H1 (cell line): ENCODE data around the gene CTTNBP2. TPM values are rescaled to one million over a fixed set of nuclear protein-coding genes. Genes with fewer than 3 reads are reported as not detected.
A peak's percentile ranks its signal among the peaks of the same experiment; 100 is the strongest.

Experiments
- CREB1 ChIP-seq: IDR thresholded peaks from 2 replicates; pipeline ENCODE4 v1.6.1; 2012; ENCODE audit warnings: inconsistent platforms
- EGR1 ChIP-seq: IDR thresholded peaks from 2 replicates; pipeline ENCODE4 v1.6.1; 2011; ENCODE audit warnings: low read depth, low read length, borderline replicate concordance
- MAFK ChIP-seq: IDR thresholded peaks from 2 replicates; pipeline ENCODE4 v1.6.1; 2012; ENCODE audit warnings: low read depth, mild to moderate bottlenecking, improper control_type of control experiment, low read length
- POLR2A ChIP-seq, 2 experiments: IDR thresholded peaks; 1 replicate in 1 of 2; 2 replicates in 1 of 2; pipeline ENCODE4 v1.6.1; 2011; ENCODE audit warnings: low read depth in 2 of 2, low read length in 2 of 2, mild to moderate bottlenecking in 2 of 2; ENCODE audit errors: control extremely low read depth in 1 of 2
- RAD21 ChIP-seq, 2 experiments: IDR thresholded peaks in 1 of 2; conservative IDR thresholded peaks in 1 of 2; 2 replicates each; pipeline ENCODE4 v1.6.1; 2011; ENCODE audit warnings: low read depth in 2 of 2, low read length in 2 of 2, improper control_type of control experiment in 1 of 2, inconsistent platforms in 1 of 2, mild to moderate bottlenecking in 1 of 2, moderate library complexity in 1 of 2
- polyA plus RNA-seq, 7 experiments: library from polyadenylated mRNA; depleted of rRNA in 3 of 7; stranded (reverse) in 5 of 7; unstranded in 2 of 7; fragments of >200 nt in 5 of 7; fragments of 200-250 nt in 2 of 7; gene quantifications; 1 replicate in 5 of 7; 2 replicates in 1 of 7; 4 replicates in 1 of 7; pipeline versions ENCODE4 v1.2.1 to v1.2.3, GENCODE V29; 2011 to 2013; ENCODE audit warnings: missing spikeins in 2 of 7, mixed read lengths in 2 of 7
- total RNA-seq: library from RNA; stranded (reverse); fragmentation: NEBNext Ultra II Directional; extraction: Animal tissue kit (Norgen Biotek cat#: 25700); gene quantifications from 2 replicates; pipeline ENCODE4 v1.2.1, GENCODE V29; 2021

CTTNBP2 gene
- total and polyA plus RNA-seq, 2 of the 8 experiments (the other 6 are each of a cell fraction or from before 2014, with no cell fraction given) = 15.3 to 35.1 TPM

GRCh38 chr7:117875566-117875965, 2.3 kb upstream of the CTTNBP2 start (continued):
- no peak for TF ChIP-seq EGR1
- TF ChIP-seq MAFK = no peak
- peak; percentile 35 to 57 for TF ChIP-seq RAD21 (IDR thresholded peaks at IDR 0.05 in 1 of 2, conservative IDR thresholded peaks at IDR 0.05 in 1 of 2; ENCODE audit: low read depth in 2 of 2, low read length in 2 of 2)
- 0 out of 2 replicates have a peak, but pooled peaks have one; percentile 18 for TF ChIP-seq CREB1
- no peak for TF ChIP-seq POLR2A (IDR thresholded peaks at IDR 0.05; ENCODE audit: control extremely low read depth in 1 of 2, low read depth in 2 of 2, low read length in 2 of 2)
- TF ChIP-seq, all 59 proteins: peak for 5
